ENCODE results near the gene SPDYE2B. TPM values are rescaled to one million over a fixed set of nuclear protein-coding genes. Genes with fewer than 3 reads are reported as not detected.
"Not testable (repeated sequence)": the region's sequence is repeated elsewhere in the genome, so short reads cannot be mapped to it uniquely, and the experiment has no call there.

The SPDYE2B gene
- total and polyA plus RNA-seq, 5 donors: not detected

DNA sequence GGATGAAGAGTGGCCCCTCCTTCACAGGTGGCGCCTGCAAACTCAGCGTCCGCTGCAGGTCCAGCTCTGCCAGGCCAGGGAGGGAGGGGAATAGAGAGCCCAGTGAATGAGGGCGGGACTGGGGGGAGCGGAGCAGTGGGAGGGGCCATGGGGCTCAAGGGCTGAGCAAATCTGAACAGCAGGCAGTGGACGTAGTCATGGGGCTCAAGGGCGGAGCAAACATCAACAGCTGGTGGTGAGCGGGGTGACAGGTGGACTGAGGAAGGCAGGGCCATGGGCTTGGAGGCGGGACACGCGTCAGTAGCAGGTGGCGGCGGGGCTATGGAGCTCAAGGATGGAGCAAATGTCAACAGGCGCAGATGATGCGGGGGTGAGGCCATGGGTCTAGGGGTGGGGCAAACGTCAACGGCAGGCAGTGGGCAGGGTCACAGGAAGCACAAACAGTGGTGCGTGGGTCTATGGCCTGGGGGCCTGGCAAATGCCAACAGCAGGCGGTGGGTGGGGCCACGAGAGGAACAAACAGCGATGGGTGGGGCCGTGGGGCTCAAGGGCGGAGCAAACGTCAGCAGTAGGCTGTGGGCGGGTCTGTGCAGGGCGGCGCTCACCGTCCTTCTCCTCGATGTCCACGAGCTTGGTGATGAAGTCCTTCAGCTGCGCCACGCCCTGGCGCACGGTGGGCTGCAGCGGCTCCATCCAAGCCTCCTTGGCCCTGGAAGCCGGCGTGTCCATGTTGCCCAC is 38.3 kb downstream of the SPDYE2B start:
- DNase-seq; H3K4me3 ChIP-seq (ENCODE audit: low read length); H3K27ac ChIP-seq (ENCODE audit: low read length); intact Hi-C loops (cut with DNase I); H3K4me1 ChIP-seq (ENCODE audit: control insufficient read depth, insufficient read depth, low read length); H3K9me3 ChIP-seq (ENCODE audit: control insufficient read depth, low read length); H3K27me3 ChIP-seq (ENCODE audit: control insufficient read depth, insufficient read depth): not testable (repeated sequence)
- WGBS: no CpG with 5 or more reads among the region's 37 CpGs
- ATAC-seq: peak; percentile 94 to 95

DNA sequence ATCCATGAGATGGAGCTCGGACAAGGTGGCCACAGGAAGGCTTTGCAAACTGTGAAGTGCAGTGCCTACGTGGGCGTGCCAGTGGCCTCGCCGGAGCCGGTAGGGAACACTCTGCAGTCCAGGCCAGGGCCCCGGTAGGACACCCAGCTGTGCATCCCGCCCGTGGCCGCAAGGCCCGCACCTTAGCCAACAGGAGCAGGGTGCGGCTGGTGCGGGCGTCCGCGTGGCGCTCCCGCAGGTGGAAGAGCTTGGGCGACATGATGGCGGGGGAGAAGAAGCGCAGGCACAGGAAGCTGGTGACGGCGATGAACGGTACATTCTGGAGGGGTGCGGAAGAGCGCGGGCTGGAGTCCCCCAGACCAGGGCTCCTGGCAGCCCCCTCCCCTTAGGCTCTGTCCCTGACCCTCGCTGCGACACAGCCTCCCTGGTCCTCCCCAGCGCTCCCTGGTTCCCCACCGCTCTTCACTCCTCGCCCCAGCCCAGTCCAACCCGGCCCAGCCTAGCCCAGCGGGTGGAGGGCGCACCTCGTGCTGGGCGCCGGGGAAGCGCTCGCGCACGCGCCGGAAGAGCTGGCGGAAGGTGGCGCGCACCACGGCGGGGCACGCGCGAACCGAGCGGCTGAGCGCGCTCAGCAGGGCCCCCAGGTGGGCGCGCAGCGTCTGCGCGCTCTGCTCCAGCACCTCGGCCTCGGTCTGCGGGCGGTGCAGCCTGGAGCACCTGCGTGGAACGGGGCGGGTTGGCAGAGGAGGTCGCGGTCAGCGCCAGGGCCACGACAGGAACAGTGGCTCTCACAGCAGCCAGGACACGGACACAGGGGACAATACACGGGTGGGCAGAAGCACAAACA is 39.5 kb downstream of the SPDYE2B start:
- H3K27ac ChIP-seq (ENCODE audit: low read length): not testable (repeated sequence)
- peak; percentile 35 to 49 for ATAC-seq
- WGBS: 37% methylated on average over 17 of the region's 74 CpGs

GRCh38 chr7:102690602-102691001 is 40.5 kb downstream of the SPDYE2B start:
- H3K4me3 ChIP-seq (ENCODE audit: low read length); intact Hi-C loops (cut with DNase I); H3K27me3 ChIP-seq (ENCODE audit: control insufficient read depth, insufficient read depth); H3K4me1 ChIP-seq (ENCODE audit: control insufficient read depth, insufficient read depth, low read length); H3K27ac ChIP-seq (ENCODE audit: low read length); ATAC-seq; H3K9me3 ChIP-seq (ENCODE audit: control insufficient read depth, low read length): not testable (repeated sequence)
- peak in 1 of 3 donors; percentile 18 for DNase-seq
- WGBS: 91% methylated on average over 4 of the region's 6 CpGs

More for the DNA sequence above, 39.5 kb downstream of the SPDYE2B start:
- H3K4me1 ChIP-seq (ENCODE audit: control insufficient read depth, insufficient read depth, low read length); H3K4me3 ChIP-seq (ENCODE audit: low read length); intact Hi-C loops (cut with DNase I); H3K9me3 ChIP-seq (ENCODE audit: control insufficient read depth, low read length); H3K27me3 ChIP-seq (ENCODE audit: control insufficient read depth, insufficient read depth): not testable (repeated sequence)
- peak in 1 of 3 donors; percentile 33 for DNase-seq

GRCh38 chr7:102694008-102694407 is 43.9 kb downstream of the SPDYE2B start:
- DNase-seq; H3K9me3 ChIP-seq (ENCODE audit: control insufficient read depth, low read length); ATAC-seq; H3K4me1 ChIP-seq (ENCODE audit: control insufficient read depth, insufficient read depth, low read length); intact Hi-C loops (cut with DNase I); H3K4me3 ChIP-seq (ENCODE audit: low read length); H3K27ac ChIP-seq (ENCODE audit: low read length); H3K27me3 ChIP-seq (ENCODE audit: control insufficient read depth, insufficient read depth): not testable (repeated sequence)
- 64% methylated on average over 2 of the region's 2 CpGs for WGBS

- intact Hi-C loops (cut with DNase I); H3K27ac ChIP-seq (ENCODE audit: low read length); H3K4me1 ChIP-seq (ENCODE audit: control insufficient read depth, insufficient read depth, low read length); ATAC-seq; DNase-seq; H3K4me3 ChIP-seq (ENCODE audit: low read length); H3K27me3 ChIP-seq (ENCODE audit: control insufficient read depth, insufficient read depth); H3K9me3 ChIP-seq (ENCODE audit: control insufficient read depth, low read length): not testable (repeated sequence)
- 45% methylated on average over 1 of the region's 3 CpGs for WGBS
These were observed 45.0 kb downstream of the SPDYE2B start for GRCh38 chr7:102695033-102695552.

DNA sequence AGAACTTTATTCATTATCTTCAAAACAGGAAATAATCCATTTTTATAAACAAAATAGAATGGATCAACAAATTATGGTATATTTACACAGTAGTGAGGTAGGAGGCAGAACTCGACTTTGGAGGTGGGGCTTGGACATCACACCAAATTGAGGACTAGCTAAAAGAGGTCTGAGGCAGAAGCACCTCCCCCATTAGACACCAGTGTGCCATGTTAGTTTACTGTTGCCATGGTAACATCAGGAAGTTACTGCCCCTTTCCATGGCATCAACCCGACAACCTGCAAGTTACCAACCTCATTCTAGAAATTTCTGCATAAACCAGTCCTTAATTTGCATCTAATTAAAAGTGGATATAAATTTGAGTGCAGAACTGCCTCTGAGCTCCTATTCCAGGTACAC is 45.9 kb downstream of the SPDYE2B start:
- ATAC-seq; DNase-seq; H3K27me3 ChIP-seq (ENCODE audit: control insufficient read depth, insufficient read depth); H3K4me1 ChIP-seq (ENCODE audit: control insufficient read depth, insufficient read depth, low read length); intact Hi-C loops (cut with DNase I); H3K9me3 ChIP-seq (ENCODE audit: control insufficient read depth, low read length); H3K4me3 ChIP-seq (ENCODE audit: low read length); H3K27ac ChIP-seq (ENCODE audit: low read length): not testable (repeated sequence)
- WGBS: 50% methylated on average over 1 of the region's 2 CpGs

DNA sequence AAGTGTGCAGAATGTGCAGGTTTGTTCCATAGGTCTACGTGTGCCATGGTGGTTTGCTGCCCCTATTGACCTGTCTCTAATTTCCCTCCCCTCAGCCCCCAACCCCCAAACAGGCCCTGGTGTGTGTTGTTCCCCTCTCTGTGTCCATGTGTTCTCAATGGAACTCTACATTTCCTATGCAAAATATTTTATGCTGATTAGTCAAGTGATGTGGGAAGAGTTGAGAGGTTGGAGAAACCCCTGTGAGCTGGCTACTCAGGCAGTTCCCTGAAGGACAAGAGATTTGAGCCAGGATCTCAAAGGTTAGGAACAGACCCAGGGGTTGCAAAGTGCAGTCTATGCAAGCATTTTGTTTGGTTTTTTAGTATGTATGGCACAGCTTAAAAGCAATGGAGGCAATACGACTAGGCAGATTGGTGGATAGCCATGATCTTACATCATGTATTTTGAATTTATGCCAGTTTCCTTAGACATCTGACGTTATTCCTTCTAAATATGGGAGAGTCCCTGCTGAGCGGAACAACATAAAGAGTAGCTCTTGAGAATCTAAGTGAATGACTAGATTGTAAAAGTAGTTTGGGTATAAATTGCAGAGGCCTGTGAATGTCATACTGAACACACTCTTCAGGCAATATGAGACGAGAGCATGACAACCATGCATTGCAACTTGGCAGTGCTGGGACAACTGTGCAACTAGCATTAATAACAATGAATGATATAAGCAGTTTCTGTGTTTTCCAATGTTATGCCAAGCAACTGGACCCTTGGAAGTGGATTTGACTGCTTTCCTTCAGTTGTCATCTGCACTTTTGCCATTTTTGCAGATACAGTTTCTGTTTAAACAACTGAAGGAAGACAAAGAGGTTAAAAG is 47.8 kb downstream of the SPDYE2B start:
- 56% methylated on average over 5 of the region's 5 CpGs for WGBS
- intact Hi-C loops (cut with DNase I); DNase-seq; H3K9me3 ChIP-seq (ENCODE audit: control insufficient read depth, low read length); H3K27me3 ChIP-seq (ENCODE audit: control insufficient read depth, insufficient read depth); H3K27ac ChIP-seq (ENCODE audit: low read length); H3K4me3 ChIP-seq (ENCODE audit: low read length); ATAC-seq; H3K4me1 ChIP-seq (ENCODE audit: control insufficient read depth, insufficient read depth, low read length): not testable (repeated sequence)

GRCh38 chr7:102698962-102699750 is 49.0 kb downstream of the SPDYE2B start:
- H3K4me1 ChIP-seq (ENCODE audit: control insufficient read depth, insufficient read depth, low read length); H3K9me3 ChIP-seq (ENCODE audit: control insufficient read depth, low read length); H3K4me3 ChIP-seq (ENCODE audit: low read length); ATAC-seq; H3K27ac ChIP-seq (ENCODE audit: low read length); H3K27me3 ChIP-seq (ENCODE audit: control insufficient read depth, insufficient read depth); DNase-seq; intact Hi-C loops (cut with DNase I): not testable (repeated sequence)
- WGBS: 68% methylated on average over 9 of the region's 9 CpGs

Data from right cardiac atrium (tissue), 5 donors.